ENCODE measurements around the gene LRP5.

Gene LRP5

GRCh38 chr11:68354148-68354872, 41.9 kb downstream of the LRP5 start:
- Histone ChIP-seq H3K14ac (ENCODE audit: low read length) (no peak overlapping the region), H2BK12ac (ENCODE audit: low read length) (peak overlapping the region; percentile 25), H3K18ac (ENCODE audit: low read length) (peak overlapping the region; percentile 16), H2AK5ac (ENCODE audit: low read depth, low read length) (no peak overlapping the region), H4K91ac (ENCODE audit: low read depth, low read length, poor library complexity) (no peak overlapping the region), H3K79me1 (ENCODE audit: low read depth, low read length) (peaks cover 3% of the 10 kb centered on the region), H3K4ac (ENCODE audit: low read length) (no peak overlapping the region), H2BK5ac (ENCODE audit: low read length) (no peak overlapping the region), H3K27ac (replicated peaks; ENCODE audit: low read length) (no peak overlapping the region), H3K9ac (ENCODE audit: low read depth, low read length, poor library complexity) (no peak overlapping the region), H4K8ac (ENCODE audit: low read depth, low read length) (no peak overlapping the region), H2AFZ (ENCODE audit: low read length) (no peak overlapping the region), H3K4me1 (ENCODE audit: control insufficient read depth in 2 of 2, insufficient read depth in 1 of 2, low read depth in 1 of 2, low read length in 2 of 2) (peaks cover 5 to 10% of the 10 kb centered on the region in 2 donors), H3K4me3 (ENCODE audit: low read length in 2 of 2) (no peak overlapping the region), H3K23ac (ENCODE audit: low read depth, low read length, poor library complexity) (no peak overlapping the region), H3K9me3 (replicated peaks in 1 of 2; ENCODE audit: control insufficient read depth in 2 of 2, insufficient read depth in 1 of 2, low read depth in 1 of 2, low read length in 2 of 2) (peaks cover 7 to 10% of the 10 kb centered on the region in 2 donors), H3K36me3 (replicated peaks in 1 of 2; ENCODE audit: control insufficient read depth in 2 of 2, insufficient read depth in 2 of 2, low read length in 2 of 2) (peaks cover 22 to 56% of the 10 kb centered on the region in 2 donors), H3K27me3 (ENCODE audit: control insufficient read depth in 3 of 3, insufficient read depth in 3 of 3, low read depth in 1 of 3, low read length in 3 of 3) (no peaks in the 10 kb centered on the region), H3K4me2 (ENCODE audit: insufficient read depth, low read length, poor library complexity, severe bottlenecking) (no peak overlapping the region), H2BK15ac (ENCODE audit: low read length) (no peak overlapping the region), H2BK120ac (ENCODE audit: low read depth, low read length) (no peak overlapping the region)
- no peak for DNase-seq (ENCODE audit: low spot score)
- WGBS, 2 donors (ENCODE audit: extremely low coverage in 2 of 2, insufficient read length in 2 of 2, insufficient replicate concordance in 1 of 2), result no CpG with 5 or more reads among the region's 27 CpGs

GRCh38 chr11:68355471-68355870, 43.1 kb downstream of the LRP5 start:
- Histone ChIP-seq H3K23ac (ENCODE audit: low read depth, low read length, poor library complexity) (no peak overlapping the region), H3K27me3 (ENCODE audit: control insufficient read depth in 3 of 3, insufficient read depth in 3 of 3, low read depth in 1 of 3, low read length in 3 of 3) (no peaks in the 10 kb centered on the region), H3K4me3 (ENCODE audit: low read length in 2 of 2) (no peak overlapping the region), H2BK120ac (ENCODE audit: low read depth, low read length) (no peak overlapping the region), H2AFZ (ENCODE audit: low read length) (no peak overlapping the region), H3K79me1 (ENCODE audit: low read depth, low read length) (peaks cover 5% of the 10 kb centered on the region), H3K18ac (ENCODE audit: low read length) (peak overlapping the region; percentile 62), H4K91ac (ENCODE audit: low read depth, low read length, poor library complexity) (no peak overlapping the region), H3K4ac (ENCODE audit: low read length) (no peak overlapping the region), H3K4me1 (ENCODE audit: control insufficient read depth in 2 of 2, insufficient read depth in 1 of 2, low read depth in 1 of 2, low read length in 2 of 2) (peaks cover 5 to 10% of the 10 kb centered on the region in 2 donors), H2AK5ac (ENCODE audit: low read depth, low read length) (no peak overlapping the region), H2BK15ac (ENCODE audit: low read length) (no peak overlapping the region), H3K27ac (replicated peaks; ENCODE audit: low read length) (no peak overlapping the region), H3K36me3 (replicated peaks in 1 of 2; ENCODE audit: control insufficient read depth in 2 of 2, insufficient read depth in 2 of 2, low read length in 2 of 2) (peaks cover 23 to 62% of the 10 kb centered on the region in 2 donors), H3K14ac (ENCODE audit: low read length) (no peak overlapping the region), H3K4me2 (ENCODE audit: insufficient read depth, low read length, poor library complexity, severe bottlenecking) (no peak overlapping the region), H3K9me3 (replicated peaks in 1 of 2; ENCODE audit: control insufficient read depth in 2 of 2, insufficient read depth in 1 of 2, low read depth in 1 of 2, low read length in 2 of 2) (peaks cover 10 to 15% of the 10 kb centered on the region in 2 donors), H2BK5ac (ENCODE audit: low read length) (no peak overlapping the region), H3K9ac (ENCODE audit: low read depth, low read length, poor library complexity) (no peak overlapping the region), H4K8ac (ENCODE audit: low read depth, low read length) (no peak overlapping the region), H2BK12ac (ENCODE audit: low read length) (no peak overlapping the region)
- no peak for DNase-seq (ENCODE audit: low spot score)
- WGBS, 2 donors (ENCODE audit: extremely low coverage in 2 of 2, insufficient read length in 2 of 2, insufficient replicate concordance in 1 of 2), result no CpG with 5 or more reads among the region's 7 CpGs

GRCh38 chr11:68357568-68357967, 45.2 kb downstream of the LRP5 start:
- Histone ChIP-seq H2AFZ (ENCODE audit: low read length) (no peak overlapping the region), H4K8ac (ENCODE audit: low read depth, low read length) (no peak overlapping the region), H3K4me3 (ENCODE audit: low read length in 2 of 2) (no peak overlapping the region), H3K9ac (ENCODE audit: low read depth, low read length, poor library complexity) (no peak overlapping the region), H3K23ac (ENCODE audit: low read depth, low read length, poor library complexity) (no peak overlapping the region), H3K14ac (ENCODE audit: low read length) (no peak overlapping the region), H2AK5ac (ENCODE audit: low read depth, low read length) (no peak overlapping the region), H3K27ac (replicated peaks; ENCODE audit: low read length) (no peak overlapping the region), H4K91ac (ENCODE audit: low read depth, low read length, poor library complexity) (no peak overlapping the region), H3K4me1 (ENCODE audit: control insufficient read depth in 2 of 2, insufficient read depth in 1 of 2, low read depth in 1 of 2, low read length in 2 of 2) (peaks cover 0 to 6% of the 10 kb centered on the region in 2 donors), H2BK12ac (ENCODE audit: low read length) (no peak overlapping the region), H3K4ac (ENCODE audit: low read length) (no peak overlapping the region), H2BK15ac (ENCODE audit: low read length) (no peak overlapping the region), H3K27me3 (ENCODE audit: control insufficient read depth in 3 of 3, insufficient read depth in 3 of 3, low read depth in 1 of 3, low read length in 3 of 3) (no peaks in the 10 kb centered on the region), H3K36me3 (replicated peaks in 1 of 2; ENCODE audit: control insufficient read depth in 2 of 2, insufficient read depth in 2 of 2, low read length in 2 of 2) (peaks cover 27 to 64% of the 10 kb centered on the region in 2 donors), H2BK120ac (ENCODE audit: low read depth, low read length) (peak overlapping the region; percentile 5), H3K18ac (ENCODE audit: low read length) (no peak overlapping the region), H3K4me2 (ENCODE audit: insufficient read depth, low read length, poor library complexity, severe bottlenecking) (no peak overlapping the region), H3K79me1 (ENCODE audit: low read depth, low read length) (peaks cover 5% of the 10 kb centered on the region), H3K9me3 (replicated peaks in 1 of 2; ENCODE audit: control insufficient read depth in 2 of 2, insufficient read depth in 1 of 2, low read depth in 1 of 2, low read length in 2 of 2) (peaks cover 8 to 13% of the 10 kb centered on the region in 2 donors), H2BK5ac (ENCODE audit: low read length) (no peak overlapping the region)
- WGBS, 2 donors (ENCODE audit: extremely low coverage in 2 of 2, insufficient read length in 2 of 2, insufficient replicate concordance in 1 of 2), result no CpG with 5 or more reads among the region's 14 CpGs
- no peak for DNase-seq (ENCODE audit: low spot score)

GRCh38 chr11:68358416-68358815, 46.0 kb downstream of the LRP5 start:
- Histone ChIP-seq H3K23ac (ENCODE audit: low read depth, low read length, poor library complexity) (no peak overlapping the region), H3K4me1 (ENCODE audit: control insufficient read depth in 2 of 2, insufficient read depth in 1 of 2, low read depth in 1 of 2, low read length in 2 of 2) (peaks cover 0 to 4% of the 10 kb centered on the region in 2 donors), H3K18ac (ENCODE audit: low read length) (no peak overlapping the region), H2AK5ac (ENCODE audit: low read depth, low read length) (no peak overlapping the region), H3K27ac (replicated peaks; ENCODE audit: low read length) (no peak overlapping the region), H2BK5ac (ENCODE audit: low read length) (no peak overlapping the region), H3K27me3 (ENCODE audit: control insufficient read depth in 3 of 3, insufficient read depth in 3 of 3, low read depth in 1 of 3, low read length in 3 of 3) (no peaks in the 10 kb centered on the region), H3K9me3 (replicated peaks in 1 of 2; ENCODE audit: control insufficient read depth in 2 of 2, insufficient read depth in 1 of 2, low read depth in 1 of 2, low read length in 2 of 2) (peaks cover 8 to 13% of the 10 kb centered on the region in 2 donors), H2BK15ac (ENCODE audit: low read length) (no peak overlapping the region), H3K9ac (ENCODE audit: low read depth, low read length, poor library complexity) (no peak overlapping the region), H3K36me3 (replicated peaks in 1 of 2; ENCODE audit: control insufficient read depth in 2 of 2, insufficient read depth in 2 of 2, low read length in 2 of 2) (peaks cover 31 to 64% of the 10 kb centered on the region in 2 donors), H3K4ac (ENCODE audit: low read length) (no peak overlapping the region), H3K14ac (ENCODE audit: low read length) (no peak overlapping the region), H3K4me3 (ENCODE audit: low read length in 2 of 2) (no peak overlapping the region), H2AFZ (ENCODE audit: low read length) (no peak overlapping the region), H2BK12ac (ENCODE audit: low read length) (no peak overlapping the region), H2BK120ac (ENCODE audit: low read depth, low read length) (no peak overlapping the region), H3K4me2 (ENCODE audit: insufficient read depth, low read length, poor library complexity, severe bottlenecking) (no peak overlapping the region), H4K8ac (ENCODE audit: low read depth, low read length) (no peak overlapping the region), H4K91ac (ENCODE audit: low read depth, low read length, poor library complexity) (no peak overlapping the region), H3K79me1 (ENCODE audit: low read depth, low read length) (peaks cover 5% of the 10 kb centered on the region)
- WGBS, 2 donors (ENCODE audit: extremely low coverage in 2 of 2, insufficient read length in 2 of 2, insufficient replicate concordance in 1 of 2), result no CpG with 5 or more reads among the region's 6 CpGs
- no peak for DNase-seq (ENCODE audit: low spot score)

Data from neuronal stem cell (in vitro differentiated cells).